Glutamatergic neuron (in vitro differentiated cells): Measurements from ENCODE around the gene OTUD3. TPM values are rescaled to one million over a fixed set of nuclear protein-coding genes. Genes with fewer than 3 reads are reported as not detected.

Experiments used
- DNase-seq: peaks from one replicate; pipeline ENCODE4 v3.0.0; 2022
- H3K27ac Mint-ChIP-seq: one replicate; pipeline ENCODE4 v1.8.0; 2020; ENCODE audit warnings: mild to moderate bottlenecking, mixed read lengths, inconsistent platforms; ENCODE audit not compliant: unreplicated experiment
- H3K27me3 Mint-ChIP-seq: one replicate; pipeline ENCODE4 v1.8.0; 2020; ENCODE audit warnings: mild to moderate bottlenecking, moderate library complexity, mixed read lengths, inconsistent platforms; ENCODE audit not compliant: unreplicated experiment
- H3K36me3 Mint-ChIP-seq: one replicate; pipeline ENCODE4 v1.8.0; 2020; ENCODE audit warnings: mild to moderate bottlenecking, mixed read lengths, inconsistent platforms; ENCODE audit not compliant: unreplicated experiment
- H3K4me1 Mint-ChIP-seq: one replicate; pipeline ENCODE4 v1.8.0; 2020; ENCODE audit warnings: mild to moderate bottlenecking, low read depth, mixed read lengths, inconsistent platforms; ENCODE audit not compliant: unreplicated experiment
- H3K4me3 Mint-ChIP-seq: one replicate; pipeline ENCODE4 v1.8.0; 2020; ENCODE audit warnings: mild to moderate bottlenecking, mixed read lengths, inconsistent platforms; ENCODE audit not compliant: unreplicated experiment
- H3K9me3 Mint-ChIP-seq: one replicate; pipeline ENCODE4 v1.8.0; 2020; ENCODE audit warnings: mild to moderate bottlenecking, moderate library complexity, mixed read lengths, inconsistent platforms; ENCODE audit not compliant: unreplicated experiment
- CTCF ChIP-seq: fragments of 200-600 bp; sonication (generic); IDR thresholded peaks from one replicate; pipeline ENCODE4 v1.5.0; 2021; ENCODE audit not compliant: partially characterized antibody, unreplicated experiment
- total RNA-seq: library from RNA; stranded (reverse); fragmentation: NEBNext Ultra II Directional; extraction: Animal tissue kit (Norgen Biotek cat#: 25700); gene quantifications from one replicate; pipeline ENCODE4 v1.2.1, GENCODE V29; 2021; ENCODE audit not compliant: unreplicated experiment

Gene OTUD3
- total RNA-seq, 1 donor from 2014 or later = 11.4 TPM

- Mint-ChIP-seq H3K27me3 (no peaks in the 10 kb centered on the region), H3K9me3 (peaks cover 5% of the 10 kb centered on the region), H3K27ac (no peak overlapping the region), H3K4me3 (no peak overlapping the region), H3K36me3 (peaks cover 15% of the 10 kb centered on the region), H3K4me1 (no peaks in the 10 kb centered on the region)
- no peak for DNase-seq
- TF ChIP-seq CTCF = no peak
Observed at GRCh38 chr1:19954059-19954458, 71.9 kb downstream of the OTUD3 start.

GRCh38 chr1:19955534-19956170 is 73.5 kb downstream of the OTUD3 start:
- Mint-ChIP-seq H3K36me3 (peaks cover 15% of the 10 kb centered on the region), H3K4me1 (no peaks in the 10 kb centered on the region), H3K27me3 (no peaks in the 10 kb centered on the region), H3K27ac (no peak overlapping the region), H3K9me3 (peaks cover 6% of the 10 kb centered on the region), H3K4me3 (no peak overlapping the region)
- no peak for TF ChIP-seq CTCF
- no peak for DNase-seq

DNA sequence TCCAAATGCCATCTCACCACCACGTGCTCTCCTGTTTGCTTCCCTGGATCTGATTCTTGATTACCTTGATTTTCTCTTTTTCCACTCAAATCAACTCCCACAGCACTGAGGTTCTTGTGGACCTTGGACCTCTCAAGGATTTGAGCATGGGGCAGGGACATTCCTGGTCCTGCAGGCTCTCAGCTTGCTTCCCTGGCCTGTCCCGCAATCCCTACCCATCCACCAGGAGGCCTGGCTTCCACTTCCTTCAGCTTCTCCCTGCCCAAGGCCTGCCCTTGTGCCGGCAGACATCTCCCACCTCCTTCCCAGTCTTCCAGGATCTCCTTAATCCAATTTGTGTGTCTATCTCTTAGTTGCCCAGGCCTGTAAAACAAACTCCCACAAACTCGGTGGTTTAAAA is 75.6 kb downstream of the OTUD3 start:
- Mint-ChIP-seq H3K27me3 (no peaks in the 10 kb centered on the region), H3K4me1 (no peaks in the 10 kb centered on the region), H3K4me3 (no peak overlapping the region), H3K27ac (no peak overlapping the region), H3K9me3 (peaks cover 6% of the 10 kb centered on the region), H3K36me3 (peaks cover 23% of the 10 kb centered on the region)
- DNase-seq = no peak
- TF ChIP-seq CTCF = no peak

- TF ChIP-seq CTCF = no peak
- Mint-ChIP-seq H3K4me1 (no peaks in the 10 kb centered on the region), H3K4me3 (no peak overlapping the region), H3K27me3 (peaks cover 2% of the 10 kb centered on the region), H3K36me3 (peaks cover 24% of the 10 kb centered on the region), H3K27ac (no peak overlapping the region), H3K9me3 (peaks cover 8% of the 10 kb centered on the region)
- no peak for DNase-seq
Observed at GRCh38 chr1:19960591-19960990, 78.4 kb downstream of the OTUD3 start.

Other genes starting within 250 kb of the OTUD3 start
- 14.4 TPM for gene NBL1, start 238.1 kb upstream of the OTUD3 start, total RNA-seq
- not detected for gene HTR6, start 217.5 kb upstream of the OTUD3 start, total RNA-seq
- gene TMCO4, start 82.5 kb upstream of the OTUD3 start, total RNA-seq = not detected
- gene RNF186, start 67.1 kb upstream of the OTUD3 start, total RNA-seq = not detected
- not detected for gene PLA2G2E, start 41.2 kb downstream of the OTUD3 start, total RNA-seq
- gene PLA2G2A, start 97.2 kb downstream of the OTUD3 start, total RNA-seq = not detected
- not detected for gene PLA2G5, start 187.8 kb downstream of the OTUD3 start, total RNA-seq
- not detected for gene PLA2G2D, start 237.1 kb downstream of the OTUD3 start, total RNA-seq